Stimulated activated CD4-positive, alpha-beta T cell treated with anti-CD3 and anti-CD28 coated beads, Interleukin-15, amount 100 ng/mL, for 1 hour (primary cell): Measurements from ENCODE around the gene NSMCE1.

Experiments
- DNase-seq, 2 donors: peaks; one replicate each; pipeline ENCODE4 v3.0.0-alpha.2; 2020; ENCODE audit warnings: low read depth in 1 of 2, low spot score in 1 of 2

The NSMCE1 gene

GRCh38 chr16:27245276-27246172 is 23.0 kb downstream of the NSMCE1 start:
- no peak for DNase-seq

- no peak for DNase-seq
These were observed 24.2 kb downstream of the NSMCE1 start for GRCh38 chr16:27244363-27244755.

GRCh38 chr16:27243725-27244362 is 24.7 kb downstream of the NSMCE1 start:
- DNase-seq = no peak

GRCh38 chr16:27242868-27243590 is 25.5 kb downstream of the NSMCE1 start:
- no peak for DNase-seq

- DNase-seq = no peak
These were observed 26.2 kb downstream of the NSMCE1 start for GRCh38 chr16:27242398-27242797.

GRCh38 chr16:27241658-27242057 is 26.9 kb downstream of the NSMCE1 start:
- DNase-seq = no peak

GRCh38 chr16:27240948-27241531 is 27.5 kb downstream of the NSMCE1 start:
- DNase-seq = no peak

GRCh38 chr16:27239906-27240655 is 28.5 kb downstream of the NSMCE1 start:
- no peak for DNase-seq

- no peak for DNase-seq
These were observed 29.5 kb downstream of the NSMCE1 start for GRCh38 chr16:27239026-27239425.

- no peak for DNase-seq
These were observed 30.0 kb downstream of the NSMCE1 start for GRCh38 chr16:27238591-27238990.

GRCh38 chr16:27238016-27238587 is 30.5 kb downstream of the NSMCE1 start:
- DNase-seq = peak in 1 of 2 donors; percentile 36

- DNase-seq = peak; percentile 62 to 63
These were observed 31.2 kb downstream of the NSMCE1 start for GRCh38 chr16:27237219-27238015.

- no peak for DNase-seq
These were observed 31.8 kb downstream of the NSMCE1 start for GRCh38 chr16:27236635-27237218.

GRCh38 chr16:27235938-27236245 is 32.7 kb downstream of the NSMCE1 start:
- no peak for DNase-seq

GRCh38 chr16:27235055-27235937 is 33.3 kb downstream of the NSMCE1 start:
- DNase-seq = peak; percentile 50 to 84

- DNase-seq = no peak
These were observed 34.0 kb downstream of the NSMCE1 start for GRCh38 chr16:27234603-27235002.

GRCh38 chr16:27234171-27234570 is 34.4 kb downstream of the NSMCE1 start:
- no peak for DNase-seq

- DNase-seq = no peak
These were observed 34.8 kb downstream of the NSMCE1 start for GRCh38 chr16:27233731-27234130.
